Endothelial cell of umbilical vein (primary cell): ENCODE results near the gene TTC3.

Experiments
- EZH2 ChIP-seq: IDR thresholded peaks from 2 replicates; pipeline ENCODE4 v1.6.1; 2012; ENCODE audit warnings: borderline replicate concordance, low read depth, mild to moderate bottlenecking, moderate library complexity, low read length, inconsistent platforms; ENCODE audit not compliant: severe bottlenecking
- GATA2 ChIP-seq: IDR thresholded peaks from 2 replicates; pipeline ENCODE4 v1.7.0; 2011; ENCODE audit warnings: low read depth, mild to moderate bottlenecking, moderate library complexity, mixed read lengths, low read length; ENCODE audit not compliant: insufficient read length, insufficient read depth
- JUN ChIP-seq: IDR thresholded peaks from 2 replicates; pipeline ENCODE4 v1.6.1; 2011; ENCODE audit warnings: borderline replicate concordance, low read depth; ENCODE audit not compliant: insufficient read length, insufficient read depth
- POLR2A ChIP-seq: IDR thresholded peaks from 2 replicates; pipeline ENCODE4 v1.6.1; 2012; ENCODE audit warnings: low read depth, mild to moderate bottlenecking, control low read depth, low read length
- POLR2AphosphoS5 ChIP-seq: IDR thresholded peaks from 2 replicates; pipeline ENCODE4 v1.6.1; 2012; ENCODE audit warnings: low read depth, mild to moderate bottlenecking, control low read depth, low read length, moderate library complexity; ENCODE audit not compliant: insufficient read depth
- TF ChIP-seq, protein P1 (sequence below), 2 donors: IDR thresholded peaks; 1 replicate in 1 of 2; 2 replicates in 1 of 2; pipeline ENCODE4 v1.5.1; 2011; ENCODE audit warnings: low read length in 2 of 2, mild to moderate bottlenecking in 2 of 2, moderate library complexity in 2 of 2, control low read depth in 1 of 2, inconsistent platforms in 1 of 2, low read depth in 1 of 2; ENCODE audit not compliant: insufficient read depth in 1 of 2; ENCODE audit errors: extremely low read depth in 1 of 2

DNA sequence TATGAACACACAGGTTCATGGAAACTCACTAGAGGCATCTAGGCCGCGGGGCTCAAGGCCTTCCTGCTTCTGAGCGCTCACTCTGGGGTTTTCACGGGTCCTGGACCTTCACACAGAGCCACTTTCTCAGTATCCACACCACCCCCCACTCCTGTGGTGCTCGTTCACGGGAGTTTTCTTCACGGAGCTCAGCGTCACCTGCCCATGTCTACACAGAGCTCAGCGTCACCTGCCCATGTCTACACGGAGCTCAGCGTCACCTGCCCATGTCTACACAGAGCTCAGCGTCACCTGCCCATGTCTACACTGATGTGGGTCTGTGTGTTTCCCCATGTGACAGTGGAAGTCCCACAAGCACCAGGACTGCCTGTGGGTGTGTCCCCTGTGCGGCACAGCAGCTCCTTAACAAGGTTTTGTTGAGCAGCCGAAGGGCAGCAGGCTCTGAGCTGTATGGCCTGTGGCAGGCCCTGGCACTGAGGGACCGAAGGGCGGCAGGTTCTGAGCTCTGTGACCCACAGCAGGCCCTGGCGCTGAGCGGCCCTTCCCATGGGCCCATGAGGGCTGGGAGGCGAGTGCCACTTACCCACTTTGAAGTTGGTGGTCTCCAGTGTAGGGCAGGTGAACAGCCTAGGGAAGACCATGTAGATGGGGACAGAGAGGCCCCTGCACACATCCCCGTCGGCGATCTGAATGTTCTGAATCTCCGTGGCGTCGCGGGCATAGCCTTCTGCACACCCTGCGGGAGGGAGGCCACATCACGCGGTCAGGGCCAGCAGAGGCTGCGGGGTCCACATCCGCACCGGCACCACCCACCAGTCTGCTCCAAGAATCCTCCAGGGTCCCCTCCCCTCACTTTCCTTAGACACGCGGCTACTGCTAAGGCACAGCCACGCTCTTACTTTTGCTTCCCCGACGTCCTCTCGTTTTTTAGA is 154.3 kb downstream of the TTC3 start:
- no peak for TF ChIP-seq POLR2AphosphoS5
- TF ChIP-seq, protein P1, sequence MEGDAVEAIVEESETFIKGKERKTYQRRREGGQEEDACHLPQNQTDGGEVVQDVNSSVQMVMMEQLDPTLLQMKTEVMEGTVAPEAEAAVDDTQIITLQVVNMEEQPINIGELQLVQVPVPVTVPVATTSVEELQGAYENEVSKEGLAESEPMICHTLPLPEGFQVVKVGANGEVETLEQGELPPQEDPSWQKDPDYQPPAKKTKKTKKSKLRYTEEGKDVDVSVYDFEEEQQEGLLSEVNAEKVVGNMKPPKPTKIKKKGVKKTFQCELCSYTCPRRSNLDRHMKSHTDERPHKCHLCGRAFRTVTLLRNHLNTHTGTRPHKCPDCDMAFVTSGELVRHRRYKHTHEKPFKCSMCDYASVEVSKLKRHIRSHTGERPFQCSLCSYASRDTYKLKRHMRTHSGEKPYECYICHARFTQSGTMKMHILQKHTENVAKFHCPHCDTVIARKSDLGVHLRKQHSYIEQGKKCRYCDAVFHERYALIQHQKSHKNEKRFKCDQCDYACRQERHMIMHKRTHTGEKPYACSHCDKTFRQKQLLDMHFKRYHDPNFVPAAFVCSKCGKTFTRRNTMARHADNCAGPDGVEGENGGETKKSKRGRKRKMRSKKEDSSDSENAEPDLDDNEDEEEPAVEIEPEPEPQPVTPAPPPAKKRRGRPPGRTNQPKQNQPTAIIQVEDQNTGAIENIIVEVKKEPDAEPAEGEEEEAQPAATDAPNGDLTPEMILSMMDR (IDR thresholded peaks at IDR 0.05; ENCODE audit: extremely low read depth in 1 of 2, insufficient read depth in 1 of 2, low read depth in 1 of 2, low read length in 2 of 2), result no peak
- no peak for TF ChIP-seq EZH2
- TF ChIP-seq POLR2A, result no peak
- no peak for TF ChIP-seq GATA2
- no peak for TF ChIP-seq JUN
